K562 treated with DMSO at 1 percent for 12 hours (cell line): ENCODE data around the gene CLRN2. TPM values are rescaled to one million over a fixed set of nuclear protein-coding genes. Genes with fewer than 3 reads are reported as not detected.

Source experiments
- total RNA-seq: library from RNA; unstranded; fragments of 300-600 nt; gene quantifications from 2 replicates; pipeline ENCODE4 v1.2.3, GENCODE V29; 2022; ENCODE audit not compliant: insufficient read depth

CLRN2 gene
- total RNA-seq = not detected in 2 replicates

DNA sequence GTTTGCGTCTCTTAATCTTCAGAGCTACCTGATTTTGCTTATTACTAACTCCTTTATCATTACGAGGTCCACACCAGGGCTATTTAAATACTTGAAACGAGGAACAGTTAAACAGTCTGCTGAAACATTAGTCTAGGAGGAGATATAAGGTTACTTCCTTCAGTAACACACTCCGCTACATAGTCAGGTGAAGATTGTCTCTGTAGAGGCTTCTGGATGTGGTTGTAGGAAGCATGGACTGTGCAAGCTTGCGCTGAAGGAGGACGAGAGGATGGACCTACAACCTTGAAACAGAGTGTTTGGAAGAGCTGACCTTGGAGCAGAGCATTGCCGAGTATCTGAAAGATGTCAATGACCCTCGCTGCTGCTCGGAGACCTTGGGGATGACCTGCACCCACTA lies at the start of gene CLRN2:
Gene CLRN2 (plus strand): TSS at position 301 of the 400 bp plus-strand sequence. CDS start 102 bp downstream, outside the sequence.

DNA sequence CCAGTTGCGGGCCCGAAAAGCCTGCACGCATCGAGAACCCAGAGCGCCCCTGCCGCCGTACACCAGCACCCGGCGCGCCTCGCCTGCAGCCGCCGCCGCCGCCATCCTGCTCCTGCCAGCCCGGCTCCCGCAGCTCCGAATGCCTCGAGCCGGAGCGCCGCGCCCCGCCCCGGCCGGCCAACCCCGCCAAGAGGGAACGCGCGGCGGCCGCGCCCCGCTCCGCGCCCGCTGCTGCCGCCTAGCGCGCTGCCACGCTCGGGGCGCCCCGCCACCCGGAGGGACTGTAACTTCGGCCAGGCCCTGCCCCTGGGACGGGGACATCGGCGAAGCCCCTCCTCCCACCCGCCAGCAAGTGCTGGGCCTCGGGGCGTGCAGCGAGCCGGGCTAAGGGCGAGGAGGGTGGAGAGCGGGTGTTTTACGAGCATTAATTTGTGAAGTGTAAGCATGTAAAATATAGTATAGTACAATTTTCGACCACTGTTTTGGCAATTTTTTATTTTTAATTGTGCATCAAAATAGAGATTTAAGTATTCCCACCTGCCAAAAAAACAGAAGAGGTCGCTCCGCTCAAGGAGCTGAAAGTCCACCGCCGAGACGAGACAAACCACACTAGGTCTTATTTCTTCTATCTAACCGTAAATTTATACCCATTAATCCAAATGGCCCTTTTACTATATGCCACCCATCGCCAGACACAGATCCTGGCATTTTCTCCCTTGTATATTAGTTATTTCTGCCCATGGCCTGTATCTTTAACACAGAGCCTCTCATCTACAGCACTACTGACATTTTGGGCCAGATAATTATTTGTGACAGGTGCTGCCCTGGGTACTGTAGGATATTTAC lies 2.8 kb upstream of the CLRN2 start, which contains the start of gene QDPR:
Gene QDPR (minus strand): TSS at position 141 of the 846 bp plus-strand sequence. CDS start 36 bp downstream, at position 105.

Other genes starting within 250 kb of the CLRN2 start
- 24.7 and 26.1 TPM in 2 replicates for gene QDPR, start 3.1 kb upstream of the CLRN2 start, total RNA-seq
- 34.2 and 40.3 TPM in 2 replicates for gene LAP3, start 62.0 kb downstream of the CLRN2 start, total RNA-seq
- 19.2 and 37.6 TPM in 2 replicates for gene MED28, start 99.5 kb downstream of the CLRN2 start, total RNA-seq